ENCODE data around the gene COL4A2.

COL4A2 gene

GRCh38 chr13:110285991-110286832 is 20.9 kb upstream of the COL4A2 start:
- no peak overlapping the region for H3K14ac ChIP-seq (ENCODE audit: low read length)
- H3K4me2 ChIP-seq (ENCODE audit: insufficient read depth, low read length, poor library complexity, severe bottlenecking), result no peak overlapping the region
- no peak overlapping the region for H2AK5ac ChIP-seq (ENCODE audit: low read depth, low read length)
- no peak overlapping the region for H4K91ac ChIP-seq (ENCODE audit: low read depth, low read length, poor library complexity)
- H3K9ac ChIP-seq (ENCODE audit: low read depth, low read length, poor library complexity), result no peak overlapping the region
- no peak overlapping the region for H3K4ac ChIP-seq (ENCODE audit: low read length)
- peaks cover 10% of the 10 kb centered on the region for H3K79me1 ChIP-seq (ENCODE audit: low read depth, low read length)
- no peak overlapping the region for H2AFZ ChIP-seq (ENCODE audit: low read length)
- H2BK120ac ChIP-seq (ENCODE audit: low read depth, low read length), result no peak overlapping the region
- H2BK15ac ChIP-seq (ENCODE audit: low read length), result no peak overlapping the region
- H2BK12ac ChIP-seq (ENCODE audit: low read length), result no peak overlapping the region
- no CpG with 5 or more reads among the region's 14 CpGs for WGBS, 2 donors (ENCODE audit: extremely low coverage in 2 of 2, insufficient read length in 2 of 2, insufficient replicate concordance in 1 of 2)
- no peak for DNase-seq (ENCODE audit: low spot score)
- no peak overlapping the region for H3K4me3 ChIP-seq (ENCODE audit: low read length in 2 of 2)
- H3K23ac ChIP-seq (ENCODE audit: low read depth, low read length, poor library complexity), result no peak overlapping the region
- H3K27me3 ChIP-seq (ENCODE audit: control insufficient read depth in 3 of 3, insufficient read depth in 3 of 3, low read depth in 1 of 3, low read length in 3 of 3), result no peaks in the 10 kb centered on the region
- H4K8ac ChIP-seq (ENCODE audit: low read depth, low read length), result no peak overlapping the region
- no peaks in the 10 kb centered on the region for H3K9me3 ChIP-seq (replicated peaks in 1 of 2; ENCODE audit: control insufficient read depth in 2 of 2, insufficient read depth in 1 of 2, low read depth in 1 of 2, low read length in 2 of 2)
- H3K27ac ChIP-seq (replicated peaks; ENCODE audit: low read length), result no peak overlapping the region
- peaks cover 0 to 12% of the 10 kb centered on the region in 2 donors for H3K36me3 ChIP-seq (replicated peaks in 1 of 2; ENCODE audit: control insufficient read depth in 2 of 2, insufficient read depth in 2 of 2, low read length in 2 of 2)
- H3K18ac ChIP-seq (ENCODE audit: low read length), result no peak overlapping the region
- H3K4me1 ChIP-seq (ENCODE audit: control insufficient read depth in 2 of 2, insufficient read depth in 1 of 2, low read depth in 1 of 2, low read length in 2 of 2), result peaks cover 11 to 15% of the 10 kb centered on the region in 2 donors
- no peak overlapping the region for H2BK5ac ChIP-seq (ENCODE audit: low read length)

DNA sequence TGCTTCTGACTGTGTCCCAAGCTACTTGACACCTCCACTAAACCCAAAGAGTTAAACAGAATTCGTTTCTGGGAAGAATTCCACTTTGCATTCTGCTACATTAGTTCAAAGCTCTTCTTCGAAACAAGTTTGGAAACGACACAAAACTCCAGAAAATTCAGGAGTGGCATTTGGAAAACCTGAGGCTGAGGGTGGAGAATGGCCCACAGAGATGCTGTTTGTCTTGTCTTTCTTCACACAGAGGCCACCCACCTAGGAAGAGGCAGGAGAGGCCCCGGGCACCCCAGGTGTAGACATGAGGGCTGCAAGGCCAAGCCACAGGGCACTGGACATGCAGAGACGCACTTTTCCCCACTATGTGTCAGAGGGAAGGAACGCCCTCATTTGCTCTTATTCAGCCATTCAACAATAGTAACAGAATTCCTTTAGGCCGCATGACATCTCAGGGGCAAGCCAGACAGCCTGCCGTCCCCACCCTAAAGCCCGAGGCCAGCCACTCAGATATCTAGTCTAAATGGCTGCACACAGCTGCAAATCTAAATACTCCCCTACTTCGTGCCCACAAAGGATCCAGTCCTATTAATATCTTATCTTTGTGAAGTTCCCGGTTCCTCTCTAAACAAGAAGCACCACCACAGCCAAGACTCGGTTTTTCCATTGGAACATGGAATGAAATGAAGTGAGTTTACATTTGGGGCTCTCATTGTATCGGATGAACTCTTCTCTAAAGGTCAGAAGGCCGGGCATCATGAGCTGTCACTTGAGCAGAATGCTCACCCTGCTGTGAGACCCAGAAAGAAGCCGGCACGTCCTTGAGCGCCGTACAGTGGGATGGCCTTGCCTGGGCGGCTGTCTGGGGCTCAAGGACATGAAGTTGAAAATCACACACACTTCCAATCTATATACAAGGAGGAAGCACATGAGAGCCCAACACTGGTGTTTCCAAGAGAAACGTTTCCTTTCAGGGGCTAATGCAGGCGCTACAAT is 20.0 kb upstream of the COL4A2 start:
- H3K27me3 ChIP-seq (ENCODE audit: control insufficient read depth in 3 of 3, insufficient read depth in 3 of 3, low read depth in 1 of 3, low read length in 3 of 3), result no peaks in the 10 kb centered on the region
- no peak overlapping the region for H3K27ac ChIP-seq (replicated peaks; ENCODE audit: low read length)
- DNase-seq (ENCODE audit: low spot score), result no peak
- H3K9me3 ChIP-seq (replicated peaks in 1 of 2; ENCODE audit: control insufficient read depth in 2 of 2, insufficient read depth in 1 of 2, low read depth in 1 of 2, low read length in 2 of 2), result no peaks in the 10 kb centered on the region
- H2BK5ac ChIP-seq (ENCODE audit: low read length), result no peak overlapping the region
- peaks cover 11 to 15% of the 10 kb centered on the region in 2 donors for H3K4me1 ChIP-seq (ENCODE audit: control insufficient read depth in 2 of 2, insufficient read depth in 1 of 2, low read depth in 1 of 2, low read length in 2 of 2)
- no peak overlapping the region for H3K4me2 ChIP-seq (ENCODE audit: insufficient read depth, low read length, poor library complexity, severe bottlenecking)
- H3K4ac ChIP-seq (ENCODE audit: low read length), result no peak overlapping the region
- no peak overlapping the region for H4K91ac ChIP-seq (ENCODE audit: low read depth, low read length, poor library complexity)
- no peak overlapping the region for H2BK12ac ChIP-seq (ENCODE audit: low read length)
- WGBS, 2 donors (ENCODE audit: extremely low coverage in 2 of 2, insufficient read length in 2 of 2, insufficient replicate concordance in 1 of 2), result no CpG with 5 or more reads among the region's 21 CpGs
- no peak overlapping the region for H3K4me3 ChIP-seq (ENCODE audit: low read length in 2 of 2)
- H3K36me3 ChIP-seq (replicated peaks in 1 of 2; ENCODE audit: control insufficient read depth in 2 of 2, insufficient read depth in 2 of 2, low read length in 2 of 2), result peaks cover 0 to 12% of the 10 kb centered on the region in 2 donors
- H2AFZ ChIP-seq (ENCODE audit: low read length), result no peak overlapping the region
- no peak overlapping the region for H2BK15ac ChIP-seq (ENCODE audit: low read length)
- H3K14ac ChIP-seq (ENCODE audit: low read length), result no peak overlapping the region
- no peak overlapping the region for H2BK120ac ChIP-seq (ENCODE audit: low read depth, low read length)
- H3K18ac ChIP-seq (ENCODE audit: low read length), result no peak overlapping the region
- no peak overlapping the region for H3K23ac ChIP-seq (ENCODE audit: low read depth, low read length, poor library complexity)
- H3K79me1 ChIP-seq (ENCODE audit: low read depth, low read length), result peaks cover 10% of the 10 kb centered on the region
- no peak overlapping the region for H2AK5ac ChIP-seq (ENCODE audit: low read depth, low read length)
- no peak overlapping the region for H4K8ac ChIP-seq (ENCODE audit: low read depth, low read length)
- H3K9ac ChIP-seq (ENCODE audit: low read depth, low read length, poor library complexity), result no peak overlapping the region

- Histone ChIP-seq H2BK12ac (ENCODE audit: low read length) (no peak overlapping the region), H3K9ac (ENCODE audit: low read depth, low read length, poor library complexity) (no peak overlapping the region), H3K23ac (ENCODE audit: low read depth, low read length, poor library complexity) (no peak overlapping the region), H2AFZ (ENCODE audit: low read length) (no peak overlapping the region), H3K27ac (replicated peaks; ENCODE audit: low read length) (no peak overlapping the region), H2AK5ac (ENCODE audit: low read depth, low read length) (no peak overlapping the region), H3K4me3 (ENCODE audit: low read length in 2 of 2) (no peak overlapping the region), H4K91ac (ENCODE audit: low read depth, low read length, poor library complexity) (no peak overlapping the region), H2BK15ac (ENCODE audit: low read length) (no peak overlapping the region), H3K18ac (ENCODE audit: low read length) (no peak overlapping the region), H3K79me1 (ENCODE audit: low read depth, low read length) (peaks cover 8% of the 10 kb centered on the region), H2BK5ac (ENCODE audit: low read length) (no peak overlapping the region), H2BK120ac (ENCODE audit: low read depth, low read length) (no peak overlapping the region), H3K27me3 (ENCODE audit: control insufficient read depth in 3 of 3, insufficient read depth in 3 of 3, low read depth in 1 of 3, low read length in 3 of 3) (no peaks in the 10 kb centered on the region), H3K36me3 (replicated peaks in 1 of 2; ENCODE audit: control insufficient read depth in 2 of 2, insufficient read depth in 2 of 2, low read length in 2 of 2) (peaks cover 0 to 12% of the 10 kb centered on the region in 2 donors), H4K8ac (ENCODE audit: low read depth, low read length) (no peak overlapping the region), H3K4ac (ENCODE audit: low read length) (no peak overlapping the region), H3K4me1 (ENCODE audit: control insufficient read depth in 2 of 2, insufficient read depth in 1 of 2, low read depth in 1 of 2, low read length in 2 of 2) (peaks cover 11 to 15% of the 10 kb centered on the region in 2 donors), H3K14ac (ENCODE audit: low read length) (no peak overlapping the region), H3K9me3 (replicated peaks in 1 of 2; ENCODE audit: control insufficient read depth in 2 of 2, insufficient read depth in 1 of 2, low read depth in 1 of 2, low read length in 2 of 2) (peaks cover 0 to 4% of the 10 kb centered on the region in 2 donors), H3K4me2 (ENCODE audit: insufficient read depth, low read length, poor library complexity, severe bottlenecking) (no peak overlapping the region)
- DNase-seq (ENCODE audit: low spot score), result no peak
- no CpG with 5 or more reads among the region's 9 CpGs for WGBS, 2 donors (ENCODE audit: extremely low coverage in 2 of 2, insufficient read length in 2 of 2, insufficient replicate concordance in 1 of 2)
These were observed 17.9 kb upstream of the COL4A2 start for GRCh38 chr13:110289174-110289573.

- H3K27me3 ChIP-seq (ENCODE audit: control insufficient read depth in 3 of 3, insufficient read depth in 3 of 3, low read depth in 1 of 3, low read length in 3 of 3), result no peaks in the 10 kb centered on the region
- H3K4me3 ChIP-seq (ENCODE audit: low read length in 2 of 2), result no peak overlapping the region
- no peak overlapping the region for H4K91ac ChIP-seq (ENCODE audit: low read depth, low read length, poor library complexity)
- H2BK5ac ChIP-seq (ENCODE audit: low read length), result no peak overlapping the region
- H3K36me3 ChIP-seq (replicated peaks in 1 of 2; ENCODE audit: control insufficient read depth in 2 of 2, insufficient read depth in 2 of 2, low read length in 2 of 2), result peaks cover 0 to 12% of the 10 kb centered on the region in 2 donors
- no peak overlapping the region for H2AK5ac ChIP-seq (ENCODE audit: low read depth, low read length)
- H2BK15ac ChIP-seq (ENCODE audit: low read length), result no peak overlapping the region
- no peak for DNase-seq (ENCODE audit: low spot score)
- no peak overlapping the region for H2AFZ ChIP-seq (ENCODE audit: low read length)
- H3K79me1 ChIP-seq (ENCODE audit: low read depth, low read length), result peaks cover 9% of the 10 kb centered on the region
- H4K8ac ChIP-seq (ENCODE audit: low read depth, low read length), result no peak overlapping the region
- H2BK12ac ChIP-seq (ENCODE audit: low read length), result no peak overlapping the region
- H3K9ac ChIP-seq (ENCODE audit: low read depth, low read length, poor library complexity), result no peak overlapping the region
- H3K18ac ChIP-seq (ENCODE audit: low read length), result no peak overlapping the region
- no peak overlapping the region for H3K23ac ChIP-seq (ENCODE audit: low read depth, low read length, poor library complexity)
- no CpG with 5 or more reads among the region's 11 CpGs for WGBS, 2 donors (ENCODE audit: extremely low coverage in 2 of 2, insufficient read length in 2 of 2, insufficient replicate concordance in 1 of 2)
- H3K9me3 ChIP-seq (replicated peaks in 1 of 2; ENCODE audit: control insufficient read depth in 2 of 2, insufficient read depth in 1 of 2, low read depth in 1 of 2, low read length in 2 of 2), result peaks cover 0 to 4% of the 10 kb centered on the region in 2 donors
- H2BK120ac ChIP-seq (ENCODE audit: low read depth, low read length), result no peak overlapping the region
- H3K27ac ChIP-seq (replicated peaks; ENCODE audit: low read length), result no peak overlapping the region
- no peak overlapping the region for H3K4ac ChIP-seq (ENCODE audit: low read length)
- peaks cover 11 to 15% of the 10 kb centered on the region in 2 donors for H3K4me1 ChIP-seq (ENCODE audit: control insufficient read depth in 2 of 2, insufficient read depth in 1 of 2, low read depth in 1 of 2, low read length in 2 of 2)
- H3K14ac ChIP-seq (ENCODE audit: low read length), result no peak overlapping the region
- no peak overlapping the region for H3K4me2 ChIP-seq (ENCODE audit: insufficient read depth, low read length, poor library complexity, severe bottlenecking)
These were observed 17.4 kb upstream of the COL4A2 start for GRCh38 chr13:110289661-110290060.
